ENCODE results near the gene GRIN2A.

GRCh38 chr16:9739301-9739700, 442.9 kb downstream of the GRIN2A start:
- TF ChIP-seq CTCF (IDR thresholded peaks at IDR 0.05) (no peak), POLR2A (IDR thresholded peaks at IDR 0.05) (no peak)

Measured in adrenal gland (tissue), 5 donors.